ENCODE measurements around the gene OR1F1. TPM values are rescaled to one million over a fixed set of nuclear protein-coding genes. Genes with fewer than 3 reads are reported as not detected.
A peak's percentile ranks its signal among the peaks of the same experiment; 100 is the strongest.

OR1F1 gene
- total and polyA plus RNA-seq, 2 experiments from 2014 or later: 0.38 TPM; not detected in 1

DNA sequence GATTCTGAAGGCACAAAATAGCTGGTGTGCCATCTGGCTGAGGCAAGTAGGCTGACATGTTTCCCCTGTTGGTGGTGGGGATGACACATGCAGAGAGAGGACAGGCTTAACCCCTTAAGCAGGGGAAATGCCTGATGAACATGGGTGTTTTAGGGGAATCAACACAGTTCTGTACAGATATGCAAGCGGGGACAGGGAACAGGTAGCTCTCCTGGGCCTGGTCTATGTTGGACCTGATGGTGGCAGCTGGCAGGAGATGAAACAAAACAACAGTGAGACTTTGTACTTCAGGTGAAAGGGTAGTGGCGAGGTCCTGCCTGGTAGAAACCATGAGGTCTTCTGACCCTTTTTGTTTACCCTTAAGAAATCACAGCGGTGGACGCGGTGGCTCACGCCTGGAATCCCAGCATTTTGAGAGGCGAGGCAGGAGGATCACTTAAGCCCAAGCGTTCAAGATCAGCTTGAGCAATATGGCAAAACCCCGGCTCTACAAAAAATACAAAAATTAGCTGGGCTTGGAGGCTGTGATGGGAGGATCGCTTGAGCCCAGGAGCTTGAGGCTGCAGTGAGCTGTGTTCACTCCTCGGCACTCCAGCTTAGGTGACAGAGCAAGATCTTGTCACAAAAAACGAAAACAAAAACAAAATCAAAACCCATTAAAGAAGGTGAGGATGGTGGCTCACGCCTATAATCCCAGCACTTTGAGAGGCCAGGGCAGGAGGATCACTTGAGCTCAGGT, 10.5 kb downstream of the OR1F1 start:
- H3K27me3 ChIP-seq (ENCODE audit: insufficient read depth): no peaks in the 10 kb centered on the region
- Mint-ChIP-seq H3K36me3 (ENCODE audit: low read depth) (no peaks in the 10 kb centered on the region), H3K27ac (peak overlapping the region; percentile 38; the same call in 1 of the 2 replicates), H3K9me3 (peaks cover 24% of the 10 kb centered on the region), H3K4me3 (no peak overlapping the region), H3K27me3 (ENCODE audit: insufficient read depth, low read depth, poor library complexity) (peaks cover 8% of the 10 kb centered on the region), H3K4me1 (no peaks in the 10 kb centered on the region)
- H4K20me1 ChIP-seq (replicated peaks; ENCODE audit: insufficient read depth): no peaks in the 10 kb centered on the region
- no peak overlapping the region for H3K4me3 ChIP-seq
- DNase-seq (ENCODE audit: low spot score) (no peak), ATAC-seq (no peak)
- no peak overlapping the region for H2AFZ ChIP-seq
- H3K4me1 ChIP-seq (ENCODE audit: insufficient read depth): no peaks in the 10 kb centered on the region
- TF ChIP-seq CREB1 (CRISPR knock-in tag; IDR thresholded peaks at IDR 0.05; ENCODE audit: low read depth) (no peak), ZNF331 (CRISPR knock-in tag; IDR thresholded peaks at IDR 0.05; ENCODE audit: low read depth) (no peak), NANOG (IDR thresholded peaks at IDR 0.05; ENCODE audit: borderline replicate concordance) (no peak), EZH2phosphoT487 (IDR thresholded peaks at IDR 0.05; ENCODE audit: unreplicated experiment) (no peak), ZNF114 (CRISPR knock-in tag; IDR thresholded peaks at IDR 0.05) (no peak), JUNB (IDR thresholded peaks at IDR 0.05; ENCODE audit: unreplicated experiment) (no peak), STAT1 (IDR thresholded peaks at IDR 0.05; ENCODE audit: unreplicated experiment) (no peak), REST (IDR thresholded peaks at IDR 0.05; ENCODE audit: unreplicated experiment) (no peak), ZNF462 (CRISPR knock-in tag; IDR thresholded peaks at IDR 0.05) (no peak), POLR2AphosphoS5 (IDR thresholded peaks at IDR 0.05; ENCODE audit: low read depth) (no peak), EZH2 (IDR thresholded peaks at IDR 0.05; ENCODE audit: low read depth, unreplicated experiment) (no peak)
- TF ChIP-seq, protein P1, sequence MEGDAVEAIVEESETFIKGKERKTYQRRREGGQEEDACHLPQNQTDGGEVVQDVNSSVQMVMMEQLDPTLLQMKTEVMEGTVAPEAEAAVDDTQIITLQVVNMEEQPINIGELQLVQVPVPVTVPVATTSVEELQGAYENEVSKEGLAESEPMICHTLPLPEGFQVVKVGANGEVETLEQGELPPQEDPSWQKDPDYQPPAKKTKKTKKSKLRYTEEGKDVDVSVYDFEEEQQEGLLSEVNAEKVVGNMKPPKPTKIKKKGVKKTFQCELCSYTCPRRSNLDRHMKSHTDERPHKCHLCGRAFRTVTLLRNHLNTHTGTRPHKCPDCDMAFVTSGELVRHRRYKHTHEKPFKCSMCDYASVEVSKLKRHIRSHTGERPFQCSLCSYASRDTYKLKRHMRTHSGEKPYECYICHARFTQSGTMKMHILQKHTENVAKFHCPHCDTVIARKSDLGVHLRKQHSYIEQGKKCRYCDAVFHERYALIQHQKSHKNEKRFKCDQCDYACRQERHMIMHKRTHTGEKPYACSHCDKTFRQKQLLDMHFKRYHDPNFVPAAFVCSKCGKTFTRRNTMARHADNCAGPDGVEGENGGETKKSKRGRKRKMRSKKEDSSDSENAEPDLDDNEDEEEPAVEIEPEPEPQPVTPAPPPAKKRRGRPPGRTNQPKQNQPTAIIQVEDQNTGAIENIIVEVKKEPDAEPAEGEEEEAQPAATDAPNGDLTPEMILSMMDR (conservative IDR thresholded peaks at IDR 0.05; ENCODE audit: low read depth in 2 of 2): no peak
- TF ChIP-seq, protein P2, sequence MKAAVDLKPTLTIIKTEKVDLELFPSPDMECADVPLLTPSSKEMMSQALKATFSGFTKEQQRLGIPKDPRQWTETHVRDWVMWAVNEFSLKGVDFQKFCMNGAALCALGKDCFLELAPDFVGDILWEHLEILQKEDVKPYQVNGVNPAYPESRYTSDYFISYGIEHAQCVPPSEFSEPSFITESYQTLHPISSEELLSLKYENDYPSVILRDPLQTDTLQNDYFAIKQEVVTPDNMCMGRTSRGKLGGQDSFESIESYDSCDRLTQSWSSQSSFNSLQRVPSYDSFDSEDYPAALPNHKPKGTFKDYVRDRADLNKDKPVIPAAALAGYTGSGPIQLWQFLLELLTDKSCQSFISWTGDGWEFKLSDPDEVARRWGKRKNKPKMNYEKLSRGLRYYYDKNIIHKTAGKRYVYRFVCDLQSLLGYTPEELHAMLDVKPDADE (IDR thresholded peaks at IDR 0.05): no peak
- no peaks in the 10 kb centered on the region for H3K79me2 ChIP-seq (replicated peaks; ENCODE audit: insufficient read depth)
- no peaks in the 10 kb centered on the region for H3K9me2 ChIP-seq (ENCODE audit: insufficient read depth)
- H3K36me3 ChIP-seq (ENCODE audit: insufficient read depth): no peaks in the 10 kb centered on the region
- no peak overlapping the region for H3K4me2 ChIP-seq
- no peaks in the 10 kb centered on the region for H3F3A ChIP-seq (replicated peaks; ENCODE audit: low read depth)
- H3K27ac ChIP-seq (ENCODE audit: low read depth): no peak overlapping the region
